ENCODE results near the gene STEAP4.

STEAP4 gene

DNA sequence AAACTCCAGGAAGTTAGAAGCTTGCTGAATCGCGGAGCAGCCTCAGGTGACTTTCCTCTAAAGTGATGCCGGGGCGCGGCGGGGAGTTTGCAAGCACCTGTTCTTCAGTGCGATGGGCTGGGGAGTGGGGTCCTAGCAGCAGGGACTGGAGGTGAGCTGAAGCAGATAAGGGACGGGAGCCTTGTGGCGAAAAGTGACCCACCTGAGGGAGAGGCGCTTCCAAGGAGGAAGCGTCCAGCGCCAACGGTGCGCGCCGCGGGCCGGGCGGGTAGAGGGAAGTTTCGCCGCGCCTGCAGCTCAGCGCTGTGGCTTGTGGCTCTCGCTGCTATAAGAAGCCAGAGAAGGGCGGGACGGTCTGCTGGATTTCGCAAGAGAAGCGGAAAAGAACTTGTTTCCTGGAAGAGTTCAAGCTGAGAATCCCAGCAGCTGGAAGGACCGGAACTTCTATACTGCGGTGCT lies at the start of gene STEAP4:
STEAP4 (minus strand) TSS at position 305 of the 459 bp plus-strand sequence. CDS start 22,625 bp downstream, outside the sequence.
- H3K9me3 ChIP-seq (ENCODE audit: control insufficient read depth, insufficient read depth, low read length), result no peaks in the 10 kb centered on the region
- 0 out of 2 replicates have a peak within 1 kb of the TSS, but pooled peaks have one; percentile 27 for H3K9ac ChIP-seq (ENCODE audit: low read depth, low read length)
- H3K27me3 ChIP-seq (ENCODE audit: control insufficient read depth, insufficient read depth, low read length), result peaks cover 28% of the 10 kb centered on the region
- H3K4me1 ChIP-seq (ENCODE audit: control insufficient read depth, insufficient read depth, low read length), result 0 out of 2 replicates have a peak, but pooled peaks cover 5% of the 10 kb centered on the region
- no peaks in the 10 kb centered on the region for H3K36me3 ChIP-seq (ENCODE audit: control insufficient read depth, insufficient read depth, low read length)
- H3K27ac ChIP-seq (ENCODE audit: low read depth, low read length), result no peak within 1 kb of the TSS
- H3K4me3 ChIP-seq (ENCODE audit: low read depth, low read length), result peak within 1 kb of the TSS; percentile 59

DNA sequence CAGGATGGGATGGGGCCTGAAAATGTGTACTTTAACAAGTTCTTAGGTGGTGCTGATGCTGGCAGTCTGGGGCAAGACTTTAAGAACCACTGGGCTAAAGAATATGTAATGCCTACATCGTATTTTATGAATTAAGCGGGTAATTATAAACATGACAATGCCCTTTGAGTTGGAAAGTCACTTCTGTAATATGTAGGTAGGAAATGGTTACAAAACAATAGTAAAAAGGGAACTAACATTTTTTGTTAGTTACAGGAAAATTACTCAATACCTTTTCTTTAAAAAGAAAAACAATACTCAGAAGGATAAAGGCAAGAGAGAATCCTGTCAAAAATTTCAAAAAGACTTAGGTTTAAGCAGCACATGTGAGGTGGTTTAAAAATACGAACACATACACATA lies 48.3 kb upstream of the STEAP4 start:
- no peaks in the 10 kb centered on the region for H3K9me3 ChIP-seq (ENCODE audit: control insufficient read depth, insufficient read depth, low read length)
- no peak overlapping the region for H3K27ac ChIP-seq (ENCODE audit: low read depth, low read length)

DNA sequence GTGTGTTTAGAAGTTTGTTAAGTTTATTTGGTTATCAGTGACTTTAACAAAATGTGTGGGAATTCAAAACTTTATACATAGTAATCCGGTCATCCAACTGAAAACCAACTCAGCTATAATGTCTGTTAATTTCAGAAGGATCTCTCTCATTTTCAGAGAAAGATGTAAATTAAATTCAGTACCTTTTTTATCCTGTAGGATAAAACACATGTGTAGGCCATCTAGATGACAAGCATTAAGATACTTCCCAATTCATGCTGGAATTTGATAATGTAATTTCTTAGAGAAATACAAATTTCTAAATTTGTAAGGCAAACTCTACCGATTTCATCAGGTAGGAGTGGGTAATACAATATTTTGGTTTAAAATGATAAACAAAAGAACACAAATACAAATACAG lies 43.4 kb upstream of the STEAP4 start:
- Histone ChIP-seq H3K4me3 (ENCODE audit: low read depth, low read length) (no peak overlapping the region), H3K9ac (ENCODE audit: low read depth, low read length) (no peak overlapping the region), H3K4me1 (ENCODE audit: control insufficient read depth, insufficient read depth, low read length) (peaks cover 19% of the 10 kb centered on the region), H3K9me3 (ENCODE audit: control insufficient read depth, insufficient read depth, low read length) (no peaks in the 10 kb centered on the region), H3K27me3 (ENCODE audit: control insufficient read depth, insufficient read depth, low read length) (no peaks in the 10 kb centered on the region), H3K27ac (ENCODE audit: low read depth, low read length) (no peak overlapping the region), H3K36me3 (ENCODE audit: control insufficient read depth, insufficient read depth, low read length) (no peaks in the 10 kb centered on the region)

More for the DNA sequence above, 48.3 kb upstream of the STEAP4 start:
- Histone ChIP-seq H3K4me1 (ENCODE audit: control insufficient read depth, insufficient read depth, low read length) (no peaks in the 10 kb centered on the region), H3K27me3 (ENCODE audit: control insufficient read depth, insufficient read depth, low read length) (no peaks in the 10 kb centered on the region), H3K4me3 (ENCODE audit: low read depth, low read length) (no peak overlapping the region), H3K9ac (ENCODE audit: low read depth, low read length) (no peak overlapping the region), H3K36me3 (ENCODE audit: control insufficient read depth, insufficient read depth, low read length) (no peaks in the 10 kb centered on the region)

DNA sequence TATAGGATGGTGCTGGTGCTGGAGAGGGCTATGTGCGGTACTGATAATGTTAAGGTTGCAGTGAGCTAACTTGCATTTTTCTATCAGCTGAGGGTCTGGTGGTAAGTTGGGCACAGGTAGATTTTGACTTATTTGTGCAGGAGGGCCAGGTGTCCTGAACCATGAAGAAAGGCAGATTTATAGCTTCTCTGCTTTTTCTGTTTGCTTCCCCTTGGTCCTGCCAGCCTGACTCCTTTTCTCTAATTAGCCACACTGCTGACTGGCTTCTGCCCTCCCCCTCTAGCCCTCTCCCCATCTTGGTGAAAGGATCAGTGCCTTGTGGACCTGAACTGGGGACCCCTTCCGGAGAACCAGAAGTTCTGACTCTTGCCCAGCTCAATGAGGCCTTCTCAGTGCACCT lies 40.8 kb upstream of the STEAP4 start:
- H3K9me3 ChIP-seq (ENCODE audit: control insufficient read depth, insufficient read depth, low read length), result no peaks in the 10 kb centered on the region
- H3K9ac ChIP-seq (ENCODE audit: low read depth, low read length), result no peak overlapping the region
- no peaks in the 10 kb centered on the region for H3K36me3 ChIP-seq (ENCODE audit: control insufficient read depth, insufficient read depth, low read length)
- peaks cover 19% of the 10 kb centered on the region for H3K4me1 ChIP-seq (ENCODE audit: control insufficient read depth, insufficient read depth, low read length)
- no peak overlapping the region for H3K27ac ChIP-seq (ENCODE audit: low read depth, low read length)
- no peak overlapping the region for H3K4me3 ChIP-seq (ENCODE audit: low read depth, low read length)
- H3K27me3 ChIP-seq (ENCODE audit: control insufficient read depth, insufficient read depth, low read length), result no peaks in the 10 kb centered on the region

DNA sequence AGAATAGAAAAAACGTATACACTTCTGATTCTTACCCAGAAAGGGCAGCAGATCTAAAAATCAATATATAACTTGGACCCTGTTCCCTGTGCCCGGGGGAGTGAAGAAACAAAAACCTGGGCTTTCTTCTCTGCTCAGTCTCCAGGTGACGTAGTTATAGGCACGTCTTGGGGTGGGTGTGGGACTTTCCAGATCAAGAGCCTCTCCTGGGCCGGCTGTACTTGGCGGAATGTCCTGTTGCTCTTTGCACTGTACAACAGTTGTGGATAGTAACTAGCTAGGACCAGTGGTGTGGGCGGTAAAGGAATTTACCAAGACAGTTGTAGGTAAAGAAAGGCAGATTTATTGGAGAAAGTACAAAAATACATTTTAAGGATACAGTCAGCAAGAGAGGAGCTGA lies 40.4 kb upstream of the STEAP4 start:
- no peak overlapping the region for H3K4me3 ChIP-seq (ENCODE audit: low read depth, low read length)

DNA sequence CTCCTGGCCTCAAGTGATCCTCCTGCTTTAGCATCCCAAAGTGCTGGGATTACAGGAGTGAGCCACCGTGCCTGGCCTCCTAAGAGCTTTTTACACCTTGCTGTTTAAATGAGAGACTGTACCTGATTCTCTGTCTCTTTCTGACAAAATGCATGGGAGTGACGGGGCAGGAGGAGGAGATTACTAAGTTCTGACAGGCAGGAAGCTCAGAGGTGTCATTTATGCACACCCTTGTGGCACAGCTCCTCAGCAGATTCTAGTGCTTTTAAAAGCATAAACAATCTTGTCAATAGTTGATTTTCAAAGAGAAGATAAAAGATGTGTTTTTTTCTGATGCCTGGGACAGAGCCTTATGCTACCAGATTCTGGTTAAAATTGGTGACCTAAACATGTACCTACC lies 39.7 kb upstream of the STEAP4 start:
- H3K27ac ChIP-seq (ENCODE audit: low read depth, low read length), result no peak overlapping the region
- H3K27me3 ChIP-seq (ENCODE audit: control insufficient read depth, insufficient read depth, low read length), result no peaks in the 10 kb centered on the region
- no peak overlapping the region for H3K9ac ChIP-seq (ENCODE audit: low read depth, low read length)
- H3K4me3 ChIP-seq (ENCODE audit: low read depth, low read length), result no peak overlapping the region
- H3K9me3 ChIP-seq (ENCODE audit: control insufficient read depth, insufficient read depth, low read length), result no peaks in the 10 kb centered on the region
- peaks cover 19% of the 10 kb centered on the region for H3K4me1 ChIP-seq (ENCODE audit: control insufficient read depth, insufficient read depth, low read length)
- H3K36me3 ChIP-seq (ENCODE audit: control insufficient read depth, insufficient read depth, low read length), result no peaks in the 10 kb centered on the region

More for the DNA sequence above, 40.4 kb upstream of the STEAP4 start:
- no peaks in the 10 kb centered on the region for H3K27me3 ChIP-seq (ENCODE audit: control insufficient read depth, insufficient read depth, low read length)
- H3K9ac ChIP-seq (ENCODE audit: low read depth, low read length), result no peak overlapping the region
- H3K4me1 ChIP-seq (ENCODE audit: control insufficient read depth, insufficient read depth, low read length), result peaks cover 19% of the 10 kb centered on the region
- H3K36me3 ChIP-seq (ENCODE audit: control insufficient read depth, insufficient read depth, low read length), result no peaks in the 10 kb centered on the region
- H3K27ac ChIP-seq (ENCODE audit: low read depth, low read length), result no peak overlapping the region
- H3K9me3 ChIP-seq (ENCODE audit: control insufficient read depth, insufficient read depth, low read length), result no peaks in the 10 kb centered on the region

DNA sequence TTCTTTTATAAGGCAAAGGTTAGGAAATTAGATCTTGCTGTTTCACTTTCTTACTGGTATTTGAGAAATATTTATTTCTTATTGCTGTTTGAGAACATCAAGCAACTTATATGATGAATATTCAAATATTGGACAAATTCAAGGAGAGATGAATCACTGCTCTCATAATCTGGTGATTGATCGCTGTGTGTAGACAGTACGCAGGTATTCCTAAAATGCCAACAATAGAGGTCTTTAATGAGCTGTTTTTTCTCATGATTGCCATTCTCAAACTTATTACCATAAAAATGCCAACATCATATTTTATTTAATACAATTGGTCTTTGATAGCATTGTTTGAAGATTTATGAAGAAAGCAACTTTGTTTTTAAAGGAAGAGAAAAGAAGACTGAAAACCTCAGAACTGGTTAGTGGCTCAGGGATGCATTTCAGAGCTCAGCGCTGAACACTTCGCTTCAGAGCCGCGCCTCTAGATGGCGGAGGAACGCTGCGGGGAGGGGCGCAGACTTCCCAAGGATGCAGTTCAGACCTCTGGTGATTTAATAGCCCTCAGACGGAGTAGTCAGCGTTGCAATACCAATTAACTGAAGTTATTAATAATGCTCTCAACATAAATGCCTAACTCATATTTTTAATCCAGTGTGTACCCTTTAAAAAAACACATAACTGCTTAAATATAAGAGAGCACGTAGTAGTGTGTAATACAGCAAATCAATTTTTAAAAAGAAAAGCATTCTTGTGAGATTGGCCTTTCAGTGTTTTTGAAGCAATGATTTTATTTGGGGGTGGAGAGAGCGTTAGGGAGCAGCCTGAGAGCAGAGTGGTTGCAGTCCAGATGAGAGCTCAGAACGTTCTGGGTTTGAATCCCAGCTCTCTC lies 38.5 kb upstream of the STEAP4 start:
- H3K9me3 ChIP-seq (ENCODE audit: control insufficient read depth, insufficient read depth, low read length), result no peaks in the 10 kb centered on the region
- no peak overlapping the region for H3K9ac ChIP-seq (ENCODE audit: low read depth, low read length)
- H3K4me3 ChIP-seq (ENCODE audit: low read depth, low read length), result no peak overlapping the region
- no peaks in the 10 kb centered on the region for H3K36me3 ChIP-seq (ENCODE audit: control insufficient read depth, insufficient read depth, low read length)
- no peaks in the 10 kb centered on the region for H3K27me3 ChIP-seq (ENCODE audit: control insufficient read depth, insufficient read depth, low read length)
- no peak overlapping the region for H3K27ac ChIP-seq (ENCODE audit: low read depth, low read length)
- peaks cover 19% of the 10 kb centered on the region for H3K4me1 ChIP-seq (ENCODE audit: control insufficient read depth, insufficient read depth, low read length)

DNA sequence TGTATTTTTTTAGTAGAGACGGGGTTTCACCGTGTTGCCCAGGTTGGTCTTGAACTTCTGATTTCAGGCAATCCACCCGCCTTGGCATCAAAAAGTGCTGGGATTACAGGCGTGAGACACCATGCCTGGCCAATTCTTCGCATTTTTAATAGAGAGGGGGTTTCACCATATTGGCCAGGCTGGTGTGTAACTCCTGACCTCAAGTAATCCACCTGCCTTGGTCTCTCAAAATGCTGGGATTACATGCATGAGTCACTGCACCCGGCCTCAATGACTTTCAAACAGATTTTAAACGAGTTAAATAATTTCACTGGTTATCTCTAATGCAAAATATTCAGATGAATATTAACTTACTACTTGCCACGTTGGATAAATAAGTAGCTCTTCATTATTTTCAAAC lies 37.6 kb upstream of the STEAP4 start:
- Histone ChIP-seq H3K9me3 (ENCODE audit: control insufficient read depth, insufficient read depth, low read length) (no peaks in the 10 kb centered on the region), H3K9ac (ENCODE audit: low read depth, low read length) (no peak overlapping the region), H3K4me1 (ENCODE audit: control insufficient read depth, insufficient read depth, low read length) (peaks cover 19% of the 10 kb centered on the region), H3K4me3 (ENCODE audit: low read depth, low read length) (no peak overlapping the region), H3K36me3 (ENCODE audit: control insufficient read depth, insufficient read depth, low read length) (no peaks in the 10 kb centered on the region), H3K27me3 (ENCODE audit: control insufficient read depth, insufficient read depth, low read length) (no peaks in the 10 kb centered on the region), H3K27ac (ENCODE audit: low read depth, low read length) (no peak overlapping the region)

DNA sequence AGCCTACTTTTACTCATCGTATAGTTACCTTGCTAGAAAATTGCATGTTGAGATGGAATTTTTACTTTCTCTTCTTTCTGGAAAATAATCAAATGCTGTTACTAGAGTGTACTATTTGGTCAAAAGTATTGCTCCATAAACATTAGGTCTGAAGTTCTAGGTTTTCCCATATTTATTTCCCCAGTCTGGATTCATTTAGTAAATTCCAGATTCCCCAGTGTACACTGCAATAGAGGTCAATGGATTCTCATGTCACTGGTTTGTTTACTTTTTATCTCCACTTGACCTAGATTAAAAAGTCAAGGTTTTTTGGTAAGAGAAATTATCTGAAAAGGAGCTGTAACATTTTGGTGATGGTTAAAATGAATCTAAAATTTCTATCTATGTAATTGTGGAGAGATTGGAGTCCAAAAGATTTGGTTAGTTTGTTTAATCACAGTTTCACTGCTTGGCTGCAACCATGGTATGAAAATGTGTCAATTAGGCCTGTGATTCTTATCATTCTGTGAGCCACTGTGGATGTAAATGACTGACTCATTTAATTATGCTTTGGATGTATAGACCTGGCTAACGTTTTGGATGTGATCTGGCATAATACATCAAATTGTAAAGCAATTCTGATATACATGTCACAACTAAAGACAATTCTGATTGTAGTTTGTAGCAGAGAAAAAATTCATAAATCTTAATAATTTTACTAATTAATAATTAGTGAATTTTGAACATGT lies 32.7 kb upstream of the STEAP4 start:
- no peak overlapping the region for H3K9ac ChIP-seq (ENCODE audit: low read depth, low read length)
- H3K9me3 ChIP-seq (ENCODE audit: control insufficient read depth, insufficient read depth, low read length), result no peaks in the 10 kb centered on the region
- H3K4me1 ChIP-seq (ENCODE audit: control insufficient read depth, insufficient read depth, low read length), result no peaks in the 10 kb centered on the region
- H3K27ac ChIP-seq (ENCODE audit: low read depth, low read length), result no peak overlapping the region
- H3K4me3 ChIP-seq (ENCODE audit: low read depth, low read length), result no peak overlapping the region
- H3K36me3 ChIP-seq (ENCODE audit: control insufficient read depth, insufficient read depth, low read length), result no peaks in the 10 kb centered on the region
- no peaks in the 10 kb centered on the region for H3K27me3 ChIP-seq (ENCODE audit: control insufficient read depth, insufficient read depth, low read length)

DNA sequence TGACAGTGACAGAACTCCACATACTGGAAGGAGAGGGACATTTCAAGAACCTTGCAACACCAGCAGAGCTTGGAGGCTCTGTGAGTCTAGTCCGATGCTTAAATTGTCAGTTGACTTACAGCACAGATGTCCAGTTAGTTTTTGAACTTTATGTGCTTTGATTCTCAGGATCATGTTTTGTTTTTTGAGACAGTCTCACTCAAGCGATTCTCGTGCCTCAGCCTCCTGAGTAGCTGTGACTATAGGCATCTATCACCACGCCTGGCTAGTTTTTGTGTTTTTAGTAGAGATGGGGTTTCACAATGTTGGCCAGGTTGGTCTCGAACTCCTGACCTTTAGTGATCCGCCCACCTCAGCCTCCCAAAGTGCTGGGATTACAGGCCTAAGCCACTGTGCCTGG lies 31.8 kb upstream of the STEAP4 start:
- Histone ChIP-seq H3K4me3 (ENCODE audit: low read depth, low read length) (no peak overlapping the region), H3K9me3 (ENCODE audit: control insufficient read depth, insufficient read depth, low read length) (no peaks in the 10 kb centered on the region), H3K27me3 (ENCODE audit: control insufficient read depth, insufficient read depth, low read length) (no peaks in the 10 kb centered on the region), H3K4me1 (ENCODE audit: control insufficient read depth, insufficient read depth, low read length) (no peaks in the 10 kb centered on the region), H3K36me3 (ENCODE audit: control insufficient read depth, insufficient read depth, low read length) (no peaks in the 10 kb centered on the region), H3K9ac (ENCODE audit: low read depth, low read length) (no peak overlapping the region), H3K27ac (ENCODE audit: low read depth, low read length) (no peak overlapping the region)

DNA sequence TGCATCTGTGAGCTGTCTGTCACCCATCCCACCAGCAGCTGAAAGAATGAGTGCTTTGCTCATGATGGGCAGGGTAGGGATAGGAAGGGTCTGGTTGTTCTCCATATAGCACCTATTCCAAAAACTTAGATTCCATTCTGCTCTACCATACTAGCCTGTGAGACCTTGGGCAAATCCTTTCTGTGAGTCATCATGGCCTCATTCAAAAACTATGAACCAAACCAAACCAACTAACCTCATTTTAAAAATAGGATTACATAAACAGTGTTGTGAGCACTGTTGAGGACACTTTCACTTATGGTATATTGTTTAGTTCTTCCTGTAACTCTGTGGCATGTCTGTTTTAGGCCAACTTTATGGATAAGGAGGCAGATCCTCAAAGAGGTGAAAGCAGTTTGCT lies 30.9 kb upstream of the STEAP4 start:
- Histone ChIP-seq H3K27ac (ENCODE audit: low read depth, low read length) (no peak overlapping the region), H3K4me3 (ENCODE audit: low read depth, low read length) (no peak overlapping the region), H3K9me3 (ENCODE audit: control insufficient read depth, insufficient read depth, low read length) (no peaks in the 10 kb centered on the region), H3K27me3 (ENCODE audit: control insufficient read depth, insufficient read depth, low read length) (no peaks in the 10 kb centered on the region), H3K36me3 (ENCODE audit: control insufficient read depth, insufficient read depth, low read length) (no peaks in the 10 kb centered on the region), H3K4me1 (ENCODE audit: control insufficient read depth, insufficient read depth, low read length) (no peaks in the 10 kb centered on the region), H3K9ac (ENCODE audit: low read depth, low read length) (no peak overlapping the region)

Measured in HUES48 (cell line).